22Rv1 (cell line): ENCODE measurements around the gene STRBP.

ENCODE experiments used
- H3K27ac ChIP-seq: fragments of 450-650 bp; 2 replicates; pipeline ENCODE4 v1.5.1; 2017
- ZFX ChIP-seq: fragments of 450-650 bp; IDR thresholded peaks from 2 replicates; pipeline ENCODE4 v1.6.1; 2017; ENCODE audit warnings: antibody characterized with exemption, borderline replicate concordance
- TF ChIP-seq, protein P1 (sequence below): fragments of 450-650 bp; IDR thresholded peaks from 2 replicates; pipeline ENCODE4 v1.5.1; 2017; ENCODE audit warnings: mild to moderate bottlenecking

STRBP gene

DNA sequence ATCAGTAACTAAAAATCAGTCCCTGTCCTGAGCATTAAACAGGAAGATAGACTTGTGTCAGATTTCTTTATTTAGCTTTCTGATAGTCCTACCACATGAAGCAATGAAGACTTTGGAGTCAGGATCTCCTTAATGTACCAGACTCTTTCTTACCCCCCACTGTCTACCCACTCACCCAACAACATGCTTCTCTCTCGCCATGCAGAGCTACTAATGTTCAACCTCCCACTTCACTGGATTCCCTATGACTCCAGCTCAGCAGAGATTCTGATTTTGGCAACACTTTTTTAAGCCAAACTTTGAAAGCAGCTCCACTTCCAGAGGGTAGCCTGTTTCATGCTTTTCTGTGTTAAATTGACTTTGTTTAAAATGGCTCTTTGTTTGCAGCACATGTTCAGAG lies 184.1 kb downstream of the STRBP start:
- no peak for TF ChIP-seq ZFX
- TF ChIP-seq, protein P1, sequence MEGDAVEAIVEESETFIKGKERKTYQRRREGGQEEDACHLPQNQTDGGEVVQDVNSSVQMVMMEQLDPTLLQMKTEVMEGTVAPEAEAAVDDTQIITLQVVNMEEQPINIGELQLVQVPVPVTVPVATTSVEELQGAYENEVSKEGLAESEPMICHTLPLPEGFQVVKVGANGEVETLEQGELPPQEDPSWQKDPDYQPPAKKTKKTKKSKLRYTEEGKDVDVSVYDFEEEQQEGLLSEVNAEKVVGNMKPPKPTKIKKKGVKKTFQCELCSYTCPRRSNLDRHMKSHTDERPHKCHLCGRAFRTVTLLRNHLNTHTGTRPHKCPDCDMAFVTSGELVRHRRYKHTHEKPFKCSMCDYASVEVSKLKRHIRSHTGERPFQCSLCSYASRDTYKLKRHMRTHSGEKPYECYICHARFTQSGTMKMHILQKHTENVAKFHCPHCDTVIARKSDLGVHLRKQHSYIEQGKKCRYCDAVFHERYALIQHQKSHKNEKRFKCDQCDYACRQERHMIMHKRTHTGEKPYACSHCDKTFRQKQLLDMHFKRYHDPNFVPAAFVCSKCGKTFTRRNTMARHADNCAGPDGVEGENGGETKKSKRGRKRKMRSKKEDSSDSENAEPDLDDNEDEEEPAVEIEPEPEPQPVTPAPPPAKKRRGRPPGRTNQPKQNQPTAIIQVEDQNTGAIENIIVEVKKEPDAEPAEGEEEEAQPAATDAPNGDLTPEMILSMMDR: no peak
- no peak overlapping the region for H3K27ac ChIP-seq

DNA sequence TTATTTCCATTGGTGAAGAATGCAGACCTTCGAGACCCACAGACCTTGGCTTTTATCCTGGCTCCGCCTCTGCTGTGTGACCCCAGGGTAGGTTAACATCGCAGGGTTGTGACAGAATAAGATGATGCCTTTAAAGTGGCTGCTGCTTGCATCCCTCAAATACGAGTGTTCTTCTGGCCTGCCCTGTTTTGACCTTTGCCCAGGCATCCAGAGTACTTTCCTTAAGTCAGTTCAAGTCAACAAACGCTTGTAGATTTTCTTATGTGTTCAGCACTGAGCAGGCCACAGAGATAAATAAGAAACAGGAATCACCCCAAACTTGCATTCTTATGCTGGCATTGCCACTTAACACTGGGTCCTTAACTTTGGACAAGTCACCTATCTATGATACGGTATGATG lies 184.7 kb downstream of the STRBP start:
- H3K27ac ChIP-seq: no peak overlapping the region
- TF ChIP-seq, protein P1: no peak
- TF ChIP-seq ZFX: no peak

DNA sequence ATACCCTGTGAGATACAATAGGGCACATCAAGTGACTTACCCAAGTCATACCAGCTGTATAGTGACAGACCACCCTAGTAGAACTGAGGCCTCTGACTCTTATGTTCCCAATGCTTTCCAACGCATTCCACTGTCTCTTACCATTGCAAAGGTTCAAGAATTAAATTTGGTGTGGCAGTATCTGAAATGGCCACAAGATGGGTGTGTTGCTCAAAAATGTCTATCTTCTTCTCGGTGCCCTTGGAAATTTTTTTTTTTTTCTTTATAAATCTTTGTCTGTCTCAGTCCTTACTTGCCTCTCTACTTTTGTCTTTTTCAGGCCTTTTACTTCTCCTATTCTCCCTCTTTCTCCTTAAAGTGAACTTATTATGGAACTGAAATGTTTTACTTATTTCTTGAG lies 186.6 kb downstream of the STRBP start:
- no peak overlapping the region for H3K27ac ChIP-seq
- TF ChIP-seq, protein P1: peak; percentile 69
- no peak for TF ChIP-seq ZFX

DNA sequence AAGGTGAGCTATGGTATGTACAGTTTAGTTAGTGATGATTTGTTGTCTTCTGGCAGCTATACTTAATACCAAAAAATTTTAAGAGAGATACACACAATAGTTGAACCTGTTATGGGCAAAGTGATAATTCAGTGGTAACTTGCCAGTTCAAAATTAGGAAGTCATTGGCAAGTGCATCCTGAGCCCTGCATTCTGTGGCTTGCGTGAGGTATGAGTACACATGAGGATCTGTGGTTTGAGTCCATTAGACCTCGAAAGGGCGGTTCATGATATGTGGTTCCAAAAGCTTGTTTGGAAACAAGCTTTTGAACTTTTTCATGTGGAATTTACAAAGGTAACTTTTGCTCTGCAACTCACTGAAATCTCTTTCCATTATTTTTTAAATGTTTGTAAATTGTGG lies 187.9 kb downstream of the STRBP start:
- H3K27ac ChIP-seq: no peak overlapping the region
- no peak for TF ChIP-seq ZFX
- TF ChIP-seq, protein P1: no peak

DNA sequence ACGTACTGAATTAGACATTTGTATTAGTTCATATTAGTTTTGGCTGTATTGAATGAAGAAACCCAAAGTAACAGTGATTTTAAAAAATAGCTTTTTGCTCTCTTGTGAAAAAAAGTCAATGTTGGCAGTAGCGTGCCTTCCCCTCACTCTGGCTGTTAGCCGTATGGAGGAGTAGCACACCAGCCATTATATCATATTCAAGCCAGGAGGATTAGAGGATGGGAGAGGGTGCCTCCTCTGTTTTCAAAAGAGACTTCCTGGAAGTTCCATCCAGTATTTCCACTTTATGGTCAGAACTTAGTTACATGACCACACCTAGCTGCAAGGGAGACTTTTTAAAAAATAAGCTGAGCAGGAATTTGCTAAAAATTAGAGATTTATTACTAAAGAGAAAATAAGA lies 193.8 kb downstream of the STRBP start:
- no peak overlapping the region for H3K27ac ChIP-seq
- no peak for TF ChIP-seq ZFX
- TF ChIP-seq, protein P1: no peak

DNA sequence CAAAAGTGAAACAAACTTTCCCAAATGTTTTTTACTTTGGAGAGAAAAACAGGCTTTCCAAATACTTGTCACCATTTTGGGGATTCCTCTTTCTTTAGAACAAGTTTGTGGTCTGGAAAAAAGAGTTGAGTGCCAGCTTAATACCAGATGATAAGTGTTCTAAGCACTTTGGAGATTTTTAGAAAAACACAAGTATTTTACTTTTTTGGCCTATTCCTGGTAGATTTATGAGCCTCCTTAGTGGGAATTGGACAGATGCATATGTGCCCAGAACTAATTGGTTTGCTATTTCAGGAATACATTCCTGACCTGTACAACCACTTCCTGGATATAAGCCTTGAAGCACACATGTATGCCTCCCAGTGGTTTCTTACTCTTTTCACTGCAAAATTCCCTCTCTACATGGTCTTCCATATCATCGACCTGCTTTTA lies 194.4 kb downstream of the STRBP start:
- TF ChIP-seq, protein P1: no peak
- no peak for TF ChIP-seq ZFX

DNA sequence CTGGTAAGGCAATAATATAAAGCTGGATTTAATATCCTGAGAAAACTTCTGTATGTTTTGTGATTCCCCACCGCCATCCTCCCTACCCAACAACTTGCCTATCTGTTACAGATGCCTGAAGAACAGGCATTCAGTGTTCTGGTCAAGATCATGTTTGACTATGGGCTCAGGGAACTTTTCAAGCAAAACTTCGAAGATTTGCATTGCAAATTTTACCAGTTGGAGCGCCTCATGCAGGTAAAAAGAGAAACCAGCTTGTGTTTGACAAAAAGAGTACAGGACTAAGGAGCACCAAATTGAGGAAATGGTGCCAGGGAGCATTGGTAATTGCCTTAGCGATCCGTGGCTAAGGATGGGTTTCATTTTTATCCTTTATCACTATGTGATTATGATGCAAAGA lies 194.9 kb downstream of the STRBP start:
- TF ChIP-seq ZFX: no peak
- TF ChIP-seq, protein P1: no peak
- H3K27ac ChIP-seq: no peak overlapping the region

More for the DNA sequence above, 194.4 kb downstream of the STRBP start:
- no peak overlapping the region for H3K27ac ChIP-seq
